Naive thymus-derived CD8-positive, alpha-beta T cell (primary cell): Measurements from ENCODE around the gene IPMK. TPM values are rescaled to one million over a fixed set of nuclear protein-coding genes. Genes with fewer than 3 reads are reported as not detected.
"Not testable (repeated sequence)": the region's sequence is repeated elsewhere in the genome, so short reads cannot be mapped to it uniquely, and the experiment has no call there.

ENCODE experiments used
- ATAC-seq, 2 donors: fragments of 150-1000 bp; cut with Tn5 transposase in 1 of 2; sonication (Bioruptor Pico), chemical (Tn5 transposase) in 1 of 2; 1 replicate in 1 of 2; 2 replicates in 1 of 2; pipeline ENCODE4 v1.10.0; 2021; ENCODE audit warnings: mild to moderate bottlenecking in 2 of 2, moderate library complexity in 2 of 2
- POLR2A ChIA-PET: fragments of 350-600 bp; sonication (Branson Sonifier 250); formaldehyde crosslinking; loops from one replicate; lab custom pipeline; 2021; ENCODE audit warnings: antibody characterized with exemption; lab: Charles Lee
- DNase-seq, 10 donors: peaks; one replicate each; pipeline versions ENCODE4 v3.0.0 to v3.0.0-alpha.2; 2020 to 2022
- H3K27ac Mint-ChIP-seq, 10 donors: one replicate each; pipeline ENCODE4 v1.8.0; 2020 to 2022; ENCODE audit warnings: mild to moderate bottlenecking in 10 of 10, mixed read lengths in 10 of 10, moderate library complexity in 4 of 10, inconsistent platforms in 1 of 10
- H3K27me3 Mint-ChIP-seq, 5 donors: one replicate each; pipeline ENCODE4 v1.8.0; 2021 to 2022; ENCODE audit warnings: mixed read lengths in 5 of 5
- H3K36me3 Mint-ChIP-seq, 3 donors: one replicate each; pipeline ENCODE4 v1.8.0; 2020 to 2022; ENCODE audit warnings: mixed read lengths in 3 of 3, mild to moderate bottlenecking in 2 of 3, inconsistent platforms in 1 of 3
- H3K4me1 Mint-ChIP-seq, 4 donors: one replicate each; pipeline ENCODE4 v1.8.0; 2021 to 2022; ENCODE audit warnings: mixed read lengths in 4 of 4
- H3K4me3 Mint-ChIP-seq, 10 donors: one replicate each; pipeline ENCODE4 v1.8.0; 2020 to 2022; ENCODE audit warnings: mild to moderate bottlenecking in 10 of 10, mixed read lengths in 10 of 10, moderate library complexity in 6 of 10, inconsistent platforms in 1 of 10
- H3K9me3 Mint-ChIP-seq, 9 donors: one replicate each; pipeline ENCODE4 v1.8.0; 2020 to 2022; ENCODE audit warnings: mixed read lengths in 9 of 9, mild to moderate bottlenecking in 3 of 9, inconsistent platforms in 1 of 9, moderate library complexity in 1 of 9
- polyA plus RNA-seq, 3 donors: library from polyadenylated mRNA; unstranded; fragments of 300-500 nt; fragmentation: Illumina TruSeq; gene quantifications; one replicate each; pipeline ENCODE4 v1.2.3, GENCODE V29; 2021
- total RNA-seq, 8 experiments: library from RNA in 2 of 8; stranded (reverse) in 2 of 8; gene quantifications; one replicate each; pipeline ENCODE4 v1.2.3 and lab custom pipeline; 2021 to 2026

The IPMK gene
- total and polyA plus RNA-seq, 5 experiments from 2014 or later = 1.6 to 7.1 (median 2.2) TPM

- no peaks in the 10 kb centered on the region for H3K27me3 Mint-ChIP-seq
- H3K27ac Mint-ChIP-seq = peak overlapping the region; percentile 78 to 99 (median 98)
- DNase-seq (peak in 5 of 10 donors; percentile 8 to 47 (median 32)), ATAC-seq (peak in 1 of 2 donors; percentile 14)
- H3K36me3 Mint-ChIP-seq = peaks cover 0 to 2% (median 0%) of the 10 kb centered on the region in 3 donors
- H3K4me3 Mint-ChIP-seq = peak overlapping the region; percentile 93 to 100 (median 98)
- POLR2A ChIA-PET = interaction anchor here (3.2 kb wide), 1 partner anchor 119 kb away, joined by 39 read pairs; the partner anchor contains the start of gene TFAM
- H3K4me1 Mint-ChIP-seq = peaks cover 16 to 64% (median 36%) of the 10 kb centered on the region in 4 donors
- no peaks in the 10 kb centered on the region for H3K9me3 Mint-ChIP-seq
Observed at GRCh38 chr10:58266003-58266825, 1.5 kb downstream of the IPMK start.

- Mint-ChIP-seq H3K27ac (peak overlapping the region in 6 of 10 donors; percentile 4 to 95 (median 18)), H3K4me3 (peak overlapping the region; percentile 16 to 100 (median 98)), H3K9me3 (no peaks in the 10 kb centered on the region), H3K36me3 (peaks cover 0 to 2% (median 0%) of the 10 kb centered on the region in 3 donors), H3K4me1 (peaks cover 16 to 65% (median 40%) of the 10 kb centered on the region in 4 donors), H3K27me3 (no peaks in the 10 kb centered on the region)
- POLR2A ChIA-PET = no interaction called here
- DNase-seq (no peak), ATAC-seq (no peak)
Observed at GRCh38 chr10:58265249-58265648, 2.4 kb downstream of the IPMK start.

- ATAC-seq (no peak), DNase-seq (peak in 2 of 10 donors; percentile 6 to 11)
- H3K36me3 Mint-ChIP-seq = peaks cover 0 to 3% (median 2%) of the 10 kb centered on the region in 3 donors
- peak overlapping the region in 8 of 10 donors; percentile 21 to 100 (median 98) for H3K4me3 Mint-ChIP-seq
- POLR2A ChIA-PET = no interaction called here
- peak overlapping the region in 5 of 10 donors; percentile 4 to 95 (median 16) for H3K27ac Mint-ChIP-seq
- H3K9me3 Mint-ChIP-seq = no peaks in the 10 kb centered on the region
- H3K27me3 Mint-ChIP-seq = no peaks in the 10 kb centered on the region
- H3K4me1 Mint-ChIP-seq = peaks cover 19 to 65% (median 43%) of the 10 kb centered on the region in 4 donors
Observed at GRCh38 chr10:58264780-58265179, 2.9 kb downstream of the IPMK start.

- Mint-ChIP-seq H3K4me1 (peaks cover 14 to 60% (median 44%) of the 10 kb centered on the region in 4 donors), H3K36me3 (peaks cover 0 to 8% (median 4%) of the 10 kb centered on the region in 3 donors), H3K4me3 (no peak overlapping the region), H3K9me3 (no peaks in the 10 kb centered on the region), H3K27me3 (no peaks in the 10 kb centered on the region), H3K27ac (peak overlapping the region in 1 of 10 donors; percentile 37)
- ATAC-seq (no peak), DNase-seq (no peak)
- POLR2A ChIA-PET = no interaction called here
Observed at GRCh38 chr10:58262766-58263165, 4.9 kb downstream of the IPMK start.

GRCh38 chr10:58260334-58260733, 7.4 kb downstream of the IPMK start:
- Mint-ChIP-seq H3K36me3 (peaks cover 0 to 11% (median 8%) of the 10 kb centered on the region in 3 donors), H3K9me3 (no peaks in the 10 kb centered on the region), H3K4me1 (peaks cover 11 to 45% (median 33%) of the 10 kb centered on the region in 4 donors), H3K27ac (peak overlapping the region in 1 of 10 donors; percentile 66), H3K4me3 (no peak overlapping the region), H3K27me3 (no peaks in the 10 kb centered on the region)
- no peak for ATAC-seq
- POLR2A ChIA-PET = no interaction called here
- no peak for DNase-seq

- peaks cover 6 to 19% (median 12%) of the 10 kb centered on the region in 3 donors for H3K36me3 Mint-ChIP-seq
- no peak overlapping the region for H3K27ac Mint-ChIP-seq
- no peak overlapping the region for H3K4me3 Mint-ChIP-seq
- DNase-seq = no peak
- no peaks in the 10 kb centered on the region for H3K27me3 Mint-ChIP-seq
- H3K9me3 Mint-ChIP-seq = peaks cover 0 to 8% (median 2%) of the 10 kb centered on the region in 9 donors
- H3K4me1 Mint-ChIP-seq = peaks cover 11 to 39% (median 24%) of the 10 kb centered on the region in 4 donors
- POLR2A ChIA-PET = no interaction called here
- no peak for ATAC-seq
Observed at GRCh38 chr10:58258977-58259692, 8.6 kb downstream of the IPMK start.

- H3K27me3 Mint-ChIP-seq, POLR2A ChIA-PET, H3K27ac Mint-ChIP-seq, DNase-seq, ATAC-seq, H3K4me3 Mint-ChIP-seq: not testable (repeated sequence)
- peaks cover 9 to 43% (median 31%) of the 10 kb centered on the region in 4 donors for H3K4me1 Mint-ChIP-seq
- H3K36me3 Mint-ChIP-seq = peaks cover 14 to 33% (median 19%) of the 10 kb centered on the region in 3 donors
- peaks cover 0 to 21% (median 7%) of the 10 kb centered on the region in 9 donors for H3K9me3 Mint-ChIP-seq
Observed at GRCh38 chr10:58256013-58256780, 11.5 kb downstream of the IPMK start.

GRCh38 chr10:58254644-58255043, 13.1 kb downstream of the IPMK start:
- Mint-ChIP-seq H3K4me3 (no peak overlapping the region), H3K27ac (no peak overlapping the region), H3K4me1 (peaks cover 6 to 41% (median 21%) of the 10 kb centered on the region in 4 donors), H3K27me3 (no peaks in the 10 kb centered on the region), H3K9me3 (peaks cover 0 to 21% (median 9%) of the 10 kb centered on the region in 9 donors), H3K36me3 (peaks cover 14 to 34% (median 19%) of the 10 kb centered on the region in 3 donors)
- no peak for DNase-seq
- ATAC-seq = no peak
- POLR2A ChIA-PET = no interaction called here

- Mint-ChIP-seq H3K27ac (no peak overlapping the region), H3K4me1 (peaks cover 9 to 41% (median 23%) of the 10 kb centered on the region in 4 donors), H3K36me3 (peaks cover 9 to 41% (median 24%) of the 10 kb centered on the region in 3 donors), H3K4me3 (no peak overlapping the region), H3K9me3 (peaks cover 0 to 27% (median 13%) of the 10 kb centered on the region in 9 donors), H3K27me3 (no peaks in the 10 kb centered on the region)
- ATAC-seq = no peak
- POLR2A ChIA-PET = no interaction called here
- no peak for DNase-seq
Observed at GRCh38 chr10:58253184-58253583, 14.5 kb downstream of the IPMK start.

- H3K4me3 Mint-ChIP-seq, DNase-seq, H3K27ac Mint-ChIP-seq, H3K27me3 Mint-ChIP-seq, ATAC-seq, POLR2A ChIA-PET: not testable (repeated sequence)
- Mint-ChIP-seq H3K4me1 (peaks cover 17 to 39% (median 26%) of the 10 kb centered on the region in 4 donors), H3K9me3 (peaks cover 0 to 26% (median 11%) of the 10 kb centered on the region in 9 donors), H3K36me3 (peaks cover 5 to 25% (median 12%) of the 10 kb centered on the region in 3 donors)
Observed at GRCh38 chr10:58244666-58245065, 23.0 kb downstream of the IPMK start.

- ATAC-seq, H3K4me3 Mint-ChIP-seq, POLR2A ChIA-PET, H3K27me3 Mint-ChIP-seq, H3K27ac Mint-ChIP-seq, DNase-seq: not testable (repeated sequence)
- Mint-ChIP-seq H3K4me1 (peaks cover 21 to 44% (median 29%) of the 10 kb centered on the region in 4 donors), H3K36me3 (peaks cover 5 to 25% (median 12%) of the 10 kb centered on the region in 3 donors), H3K9me3 (peaks cover 0 to 26% (median 11%) of the 10 kb centered on the region in 9 donors)
Observed at GRCh38 chr10:58244242-58244641, 23.5 kb downstream of the IPMK start.

- POLR2A ChIA-PET = not testable (repeated sequence)
Observed at GRCh38 chr10:58243801-58244200, 23.9 kb downstream of the IPMK start.

More at GRCh38 chr10:58243801-58244200, 23.9 kb downstream of the IPMK start:
- Mint-ChIP-seq H3K4me1 (peaks cover 23 to 46% (median 31%) of the 10 kb centered on the region in 4 donors), H3K36me3 (peaks cover 5 to 24% (median 12%) of the 10 kb centered on the region in 3 donors), H3K9me3 (peaks cover 0 to 26% (median 11%) of the 10 kb centered on the region in 9 donors)
- H3K27me3 Mint-ChIP-seq, ATAC-seq, DNase-seq, H3K27ac Mint-ChIP-seq, H3K4me3 Mint-ChIP-seq: not testable (repeated sequence)
